K562 (cell line): ENCODE results near the gene AIFM3. TPM values are rescaled to one million over a fixed set of nuclear protein-coding genes. Genes with fewer than 3 reads are reported as not detected.
A peak's percentile ranks its signal among the peaks of the same experiment; 100 is the strongest.

Experiments used
- ATF3 ChIP-seq, 2 experiments: fragments of 450-650 bp in 1 of 2; sonication (generic) in 1 of 2; formaldehyde crosslinking in 1 of 2; IDR thresholded peaks in 1 of 2; conservative IDR thresholded peaks in 1 of 2; 2 replicates each; pipeline versions ENCODE4 v1.6.1 to v1.8.1; 2016 to 2023; ENCODE audit warnings: mild to moderate bottlenecking in 2 of 2, moderate library complexity in 2 of 2, inconsistent platforms in 1 of 2, missing genetic modification reagents in 1 of 2
- CEBPZ ChIP-seq: fragments of 150-350 bp; IDR thresholded peaks from 2 replicates; pipeline ENCODE4 v1.6.1; 2014; ENCODE audit warnings: low read depth, mild to moderate bottlenecking, low read length, borderline replicate concordance
- CGGBP1 ChIP-seq: fragments of 250-450 bp; sonication (Bioruptor Pico); IDR thresholded peaks from 2 replicates; pipeline ENCODE4 v1.9.0; 2021; ENCODE audit warnings: mild to moderate bottlenecking
- CREB1 ChIP-seq, 2 experiments: sonication (generic) in 1 of 2; formaldehyde crosslinking in 1 of 2; IDR thresholded peaks; 2 replicates each; pipeline versions ENCODE4 v1.6.1 to v1.8.0; 2012 to 2022; ENCODE audit warnings: inconsistent platforms in 1 of 2, mild to moderate bottlenecking in 1 of 2, missing genetic modification reagents in 1 of 2, moderate library complexity in 1 of 2
- DACH1 ChIP-seq: fragments of 450-650 bp; IDR thresholded peaks from 2 replicates; pipeline ENCODE4 v1.6.1; 2018; ENCODE audit not compliant: partially characterized antibody
- E2F5 ChIP-seq: sonication (generic); formaldehyde crosslinking; IDR thresholded peaks from 2 replicates; pipeline ENCODE4 v1.8.0; 2022; ENCODE audit warnings: mild to moderate bottlenecking, missing genetic modification reagents
- ESRRB ChIP-seq: fragments of 250-450 bp; sonication (Bioruptor Pico); IDR thresholded peaks from 2 replicates; pipeline ENCODE4 v1.5.0; 2020; ENCODE audit warnings: mild to moderate bottlenecking, moderate library complexity, borderline replicate concordance
- HCFC1 ChIP-seq: IDR thresholded peaks from 2 replicates; pipeline ENCODE4 v1.6.1; 2012; ENCODE audit warnings: low read depth, low read length, improper control_type of control experiment
- HDAC8 ChIP-seq: fragments of 450-650 bp; IDR thresholded peaks from 2 replicates; pipeline ENCODE4 v1.6.1; 2016; ENCODE audit warnings: mild to moderate bottlenecking, missing genetic modification characterization, moderate library complexity, missing compliant biosample characterization
- LCOR ChIP-seq: sonication (generic); formaldehyde crosslinking; IDR thresholded peaks from 2 replicates; pipeline ENCODE4 v1.8.0; 2022; ENCODE audit warnings: mild to moderate bottlenecking, missing genetic modification reagents
- MAX ChIP-seq: sonication (generic); formaldehyde crosslinking; IDR thresholded peaks from 2 replicates; pipeline ENCODE4 v1.9.0; 2022; ENCODE audit warnings: mild to moderate bottlenecking, missing genetic modification reagents
- MBD1 ChIP-seq: fragments of 250-450 bp; sonication (Bioruptor Pico); IDR thresholded peaks from 2 replicates; pipeline ENCODE4 v1.8.0; 2022; ENCODE audit warnings: inconsistent platforms
- OTX1 ChIP-seq: fragments of 450-650 bp; formaldehyde crosslinking; IDR thresholded peaks from 2 replicates; pipeline ENCODE4 v1.4.0; 2022; ENCODE audit warnings: mild to moderate bottlenecking
- SMARCA5 ChIP-seq: fragments of 450-650 bp; IDR thresholded peaks from 2 replicates; pipeline ENCODE4 v1.6.1; 2016
- THAP12 ChIP-seq: fragments of 250-450 bp; sonication (Bioruptor Pico); IDR thresholded peaks from 2 replicates; pipeline ENCODE4 v1.9.0; 2021; ENCODE audit warnings: mild to moderate bottlenecking, inconsistent platforms
- polyA plus RNA-seq, 8 experiments: library from polyadenylated mRNA; depleted of rRNA in 4 of 8; stranded (reverse) in 5 of 8; unstranded in 3 of 8; fragments of >200 nt; fragmentation: Nextera tagmentation in 2 of 8; fragmentation: Illumina TruSeq in 1 of 8; extraction: Ambion mirVana in 2 of 8; extraction: Trizol in 1 of 8; gene quantifications; 2 replicates each; pipeline versions ENCODE4 v1.2.1 to v1.2.3, GENCODE V29; 2011 to 2014; ENCODE audit warnings: inconsistent platforms in 1 of 8, missing spikeins in 1 of 8
- total RNA-seq, 7 experiments: library from RNA; depleted of rRNA in 6 of 7; stranded (reverse); fragments of >200 nt in 6 of 7; fragmentation: Illumina TruSeq in 2 of 7; extraction: Trizol in 2 of 7; gene quantifications; 2 replicates each; pipeline versions ENCODE4 v1.2.1 to v1.2.3, GENCODE V29; 2011 to 2021; ENCODE audit warnings: low replicate concordance in 1 of 7

AIFM3 gene
- total and polyA plus RNA-seq, 9 of the 15 experiments (the other 6 are each of a cell fraction or from before 2014, with no cell fraction given) = 0.03 to 0.20 (median 0.07) TPM; not detected in 1

GRCh38 chr22:21012446-21013407 lies 45.7 kb downstream of the AIFM3 start (continued):
- TF ChIP-seq CEBPZ (no peak), CREB1 (IDR thresholded peaks at IDR 0.05) (no peak; the same call in 1 of the 2 replicates), CREB1 (CRISPR knock-in tag; IDR thresholded peaks at IDR 0.05) (no peak), THAP12 (peak; percentile 83), ATF3 (IDR thresholded peaks at IDR 0.05) (no peak), ATF3 (CRISPR knock-in tag; conservative IDR thresholded peaks at IDR 0.05) (no peak), MBD1 (CRISPR knock-in tag) (no peak), SMARCA5 (no peak), ESRRB (CRISPR knock-in tag) (no peak), HDAC8 (0 out of 2 replicates have a peak, but pooled peaks have one; percentile 18), CGGBP1 (CRISPR knock-in tag) (peak; percentile 34; the same call in 1 of the 2 replicates), DACH1 (no peak), OTX1 (CRISPR knock-in tag) (0 out of 2 replicates have a peak, but pooled peaks have one; percentile 60), MAX (CRISPR knock-in tag) (no peak), HCFC1 (0 out of 2 replicates have a peak, but pooled peaks have one; percentile 36), E2F5 (no peak), LCOR (CRISPR knock-in tag) (no peak)
